ENCODE results near the gene EPAS1. TPM values are rescaled to one million over a fixed set of nuclear protein-coding genes. Genes with fewer than 3 reads are reported as not detected.

EPAS1 gene
- total and polyA plus RNA-seq, 2 of the 8 experiments (the other 6 are each of a cell fraction or from before 2014, with no cell fraction given), result 2.0 to 4.9 TPM

DNA sequence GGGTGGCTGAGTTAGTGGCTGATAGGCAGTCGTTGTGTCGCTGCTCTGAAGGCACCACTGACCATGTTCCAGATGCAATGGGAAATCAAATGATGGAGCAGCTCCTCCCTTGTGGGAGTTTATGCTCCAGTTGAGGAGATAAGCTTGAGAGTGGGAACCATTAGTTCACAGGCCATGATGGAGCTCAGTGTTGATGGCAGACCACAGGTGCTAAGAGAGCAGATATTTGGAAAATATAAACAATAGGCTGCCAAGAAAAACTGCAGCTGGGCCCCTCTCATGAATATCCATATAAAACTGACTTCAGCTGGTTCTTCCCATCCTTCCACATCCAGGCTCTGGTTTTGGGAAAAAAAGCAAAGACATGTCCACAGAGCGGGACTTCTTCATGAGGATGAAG lies 63.1 kb downstream of the EPAS1 start:
- 80% methylated on average over 3 of the region's 3 CpGs; no CpG with 5 or more reads in 1 of the 2 experiments for WGBS, 2 experiments (ENCODE audit: extremely low coverage in 1 of 2, insufficient coverage in 1 of 2, insufficient read length in 1 of 2, insufficient replicate concordance in 2 of 2, low coverage in 1 of 2, low lambda C conversion rate in 2 of 2, missing lambda C conversion rate in 1 of 2)
- Histone ChIP-seq H3K4me3 (ENCODE audit: extremely low read depth in 1 of 4, insufficient read depth in 2 of 4, low read depth in 3 of 4, low read length in 4 of 4) (no peak overlapping the region), H3K14ac (ENCODE audit: insufficient read length) (no peak overlapping the region), H3K79me1 (ENCODE audit: low read depth, low read length) (no peaks in the 10 kb centered on the region), H4K91ac (replicated peaks; ENCODE audit: insufficient read length, low read length) (no peak overlapping the region), H3K36me3 (ENCODE audit: control insufficient read depth in 2 of 4, insufficient read depth in 4 of 4, low read length in 3 of 4) (no peaks in the 10 kb centered on the region), H3K23me2 (ENCODE audit: low read depth, low read length) (no peaks in the 10 kb centered on the region), H2AK5ac (ENCODE audit: low read depth, low read length) (no peak overlapping the region), H3K4ac (replicated peaks; ENCODE audit: insufficient read length, low read depth, low read length) (no peak overlapping the region), H3K18ac (ENCODE audit: extremely low read depth, low read length) (no peak overlapping the region), H3K79me2 (ENCODE audit: control insufficient read depth in 1 of 2, insufficient read depth in 2 of 2, low read length in 2 of 2) (no peaks in the 10 kb centered on the region), H2BK120ac (replicated peaks; ENCODE audit: low read depth, low read length) (no peak overlapping the region), H4K8ac (ENCODE audit: extremely low read depth, insufficient read depth, low read length) (peak overlapping the region; percentile 70; the same call in 1 of the 2 replicates), H3K27ac (ENCODE audit: low read depth, low read length) (no peak overlapping the region), H2BK5ac (ENCODE audit: low read depth, low read length) (no peak overlapping the region), H3K9ac (replicated peaks in 1 of 4; ENCODE audit: extremely low read depth in 1 of 4, low read depth in 3 of 4, low read length in 3 of 4) (no peak overlapping the region), H2BK20ac (ENCODE audit: low read length) (no peak overlapping the region), H3K9me3 (ENCODE audit: insufficient read depth in 2 of 2, low read depth in 1 of 2, low read length in 1 of 2) (peaks cover 0 to 3% of the 10 kb centered on the region in 2 experiments; a peak in 1 of 4 replicates), H3K56ac (replicated peaks; ENCODE audit: insufficient read length, low read depth, low read length) (no peak overlapping the region), H2AFZ (ENCODE audit: low read length) (no peak overlapping the region), H3K4me1 (replicated peaks in 1 of 4; ENCODE audit: control insufficient read depth in 3 of 4, insufficient read depth in 4 of 4, low read length in 3 of 4) (no peaks in the 10 kb centered on the region), H4K5ac (ENCODE audit: insufficient read length, low read depth, low read length) (no peak overlapping the region), H3K23ac (ENCODE audit: insufficient read length) (no peak overlapping the region), H3K27me3 (replicated peaks in 1 of 4; ENCODE audit: control insufficient read depth in 3 of 4, extremely low read depth in 1 of 4, insufficient read depth in 3 of 4, low read length in 3 of 4) (no peaks in the 10 kb centered on the region), H2BK12ac (ENCODE audit: low read depth, low read length) (no peak overlapping the region), H4K20me1 (replicated peaks in 1 of 2; ENCODE audit: control insufficient read depth in 1 of 2, insufficient read depth in 2 of 2, low read length in 2 of 2) (no peaks in the 10 kb centered on the region), H2BK15ac (ENCODE audit: low read length) (no peak overlapping the region), H3K4me2 (ENCODE audit: insufficient read depth in 1 of 2, low read depth in 2 of 2, low read length in 2 of 2) (no peak overlapping the region)
- ChIA-PET POLR2A (ENCODE audit: partially characterized antibody) (no interaction called here), CTCF (ENCODE audit: partially characterized antibody) (interaction anchor here (1.0 to 1.7 kb wide), 3 partner anchors 14 to 102 kb away, joined by 3 to 5 read pairs (median 3); no protein-coding TSS in a partner anchor)
- DNase-seq (ENCODE audit: low read depth in 1 of 2, low spot score in 2 of 2), result no peak
- no peak for FAIRE-seq
- no peak for TF ChIP-seq SP2 (IDR thresholded peaks at IDR 0.05; ENCODE audit: low read length)
- no peak for TF ChIP-seq GTF2F1 (IDR thresholded peaks at IDR 0.05; ENCODE audit: borderline replicate concordance, low read depth, low read length)
- TF ChIP-seq EGR1 (IDR thresholded peaks at IDR 0.05; ENCODE audit: borderline replicate concordance, low read depth, low read length), result no peak
- no peak for TF ChIP-seq POLR2A (IDR thresholded peaks at IDR 0.05; ENCODE audit: control extremely low read depth in 1 of 2, low read depth in 2 of 2, low read length in 2 of 2)
